Uterus (tissue), 2 donors: Measurements from ENCODE around the gene PCYT1A.

Experiments used
- CTCF ChIP-seq, 4 experiments: fragments of 200-600 bp in 2 of 4; fragments of 450-650 bp in 2 of 4; sonication (generic) in 2 of 4; IDR thresholded peaks; one replicate each; pipeline ENCODE4 v1.5.1; 2016 to 2019; ENCODE audit warnings: antibody characterized with exemption in 4 of 4, mild to moderate bottlenecking in 2 of 4, moderate library complexity in 1 of 4
- POLR2A ChIP-seq, 2 donors: fragments of 450-650 bp; IDR thresholded peaks; one replicate each; pipeline ENCODE4 v1.6.1; 2016; ENCODE audit warnings: antibody characterized with exemption in 2 of 2, mild to moderate bottlenecking in 1 of 2, moderate library complexity in 1 of 2

- TF ChIP-seq CTCF (IDR thresholded peaks at IDR 0.05) (no peak), POLR2A (IDR thresholded peaks at IDR 0.05) (no peak)
These were observed 11.0 kb upstream of the PCYT1A start for GRCh38 chr3:196298521-196298920.
